ENCODE measurements around the gene INPP4A.

INPP4A gene

DNA sequence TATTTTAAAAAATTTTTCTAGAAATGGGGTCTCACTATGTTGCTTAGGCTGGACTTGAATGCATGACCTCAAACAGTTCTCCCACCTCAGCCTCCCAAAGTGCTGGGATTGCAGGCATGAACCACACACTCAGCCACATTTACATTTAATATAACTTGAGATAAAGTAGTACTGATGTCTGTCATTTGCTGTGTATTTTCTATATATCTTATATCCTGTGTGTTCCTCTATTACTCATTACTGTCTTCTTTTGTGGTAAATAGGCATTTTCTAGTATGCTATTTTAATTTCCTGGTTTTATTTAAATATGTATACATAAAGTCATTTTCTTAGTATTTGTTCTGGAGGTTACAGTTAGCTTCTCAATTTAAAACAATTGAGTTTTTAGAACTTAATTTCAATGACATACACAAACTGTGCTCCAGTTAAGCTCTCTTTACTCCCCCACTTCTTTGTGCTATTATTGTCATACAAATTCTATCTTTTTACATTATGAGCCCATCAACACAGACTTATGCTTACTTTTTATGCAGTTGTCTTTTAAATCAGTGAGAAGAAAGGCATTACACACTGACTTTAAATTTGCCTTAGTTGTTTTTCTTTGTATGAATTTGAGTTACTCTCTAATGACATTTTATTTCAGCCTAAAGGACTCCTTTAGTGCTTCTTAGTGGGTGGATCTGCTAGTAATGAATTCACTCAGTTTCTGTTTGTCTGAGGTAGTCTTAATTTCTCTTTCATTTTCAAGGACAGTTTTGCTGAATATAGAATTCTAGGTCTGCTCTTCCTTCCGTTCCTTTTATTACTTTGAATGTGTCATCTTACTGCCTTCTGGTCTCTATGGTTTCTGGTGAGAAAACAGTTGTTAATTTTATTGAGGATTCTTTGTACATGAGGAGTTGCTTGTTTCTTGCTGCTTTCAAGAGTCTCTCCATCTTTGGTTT, 6.2 kb upstream of the INPP4A start:
- DNase-seq = no peak

DNA sequence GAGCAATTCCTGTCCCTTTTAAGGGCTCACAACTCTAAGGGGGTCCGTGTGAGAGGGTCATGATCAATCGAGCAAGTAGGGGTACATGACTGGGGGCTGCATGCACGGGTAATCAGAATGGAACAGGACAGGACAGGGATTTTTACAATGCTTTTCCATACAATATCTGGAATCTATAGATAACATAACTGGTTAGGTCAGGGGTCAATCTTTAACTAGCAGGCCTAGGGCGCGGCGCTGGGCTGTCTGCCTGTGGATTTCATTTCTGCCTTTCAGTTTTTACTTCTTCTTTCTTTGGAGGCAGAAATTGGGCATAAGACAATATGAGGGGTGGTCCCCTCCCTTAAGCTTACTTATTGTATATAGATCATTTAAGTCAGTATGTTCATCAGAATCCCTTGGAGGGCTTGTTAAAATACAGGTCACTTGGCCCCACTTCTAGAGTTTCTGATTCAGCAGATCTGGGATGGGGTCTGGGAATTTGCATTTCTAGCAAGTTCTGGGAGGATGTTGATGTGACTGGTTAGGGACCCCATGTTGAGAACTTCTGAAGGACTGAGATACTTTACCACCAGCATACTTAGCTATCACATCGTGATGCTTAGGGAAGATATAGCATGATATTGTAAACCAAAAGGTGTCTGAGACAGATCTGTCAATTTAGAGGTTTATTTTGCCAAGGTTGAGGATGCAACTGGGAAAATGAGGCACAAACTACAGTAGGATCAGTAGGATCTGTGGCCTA, 2.8 kb upstream of the INPP4A start:
- no peak for DNase-seq

DNA sequence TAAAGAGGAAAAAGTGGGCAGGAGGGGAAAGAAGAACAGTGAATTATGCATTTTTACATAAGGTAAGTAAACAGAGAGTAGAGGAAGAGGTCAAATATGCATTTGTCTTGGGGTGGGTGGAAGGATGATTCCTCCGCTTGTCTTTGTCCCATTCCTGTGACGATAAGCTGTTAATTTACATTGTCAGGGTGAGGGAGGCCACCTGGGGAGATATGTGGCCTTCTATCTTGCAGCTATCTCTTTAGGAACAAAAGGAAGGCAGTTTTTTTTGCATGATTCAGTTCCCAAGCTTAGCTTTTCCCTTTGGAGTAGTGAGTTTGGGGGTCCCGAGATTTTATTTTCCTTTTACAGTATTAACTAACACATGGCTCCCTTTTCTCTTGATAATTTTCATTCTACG, 2.2 kb upstream of the INPP4A start:
- DNase-seq = no peak

DNA sequence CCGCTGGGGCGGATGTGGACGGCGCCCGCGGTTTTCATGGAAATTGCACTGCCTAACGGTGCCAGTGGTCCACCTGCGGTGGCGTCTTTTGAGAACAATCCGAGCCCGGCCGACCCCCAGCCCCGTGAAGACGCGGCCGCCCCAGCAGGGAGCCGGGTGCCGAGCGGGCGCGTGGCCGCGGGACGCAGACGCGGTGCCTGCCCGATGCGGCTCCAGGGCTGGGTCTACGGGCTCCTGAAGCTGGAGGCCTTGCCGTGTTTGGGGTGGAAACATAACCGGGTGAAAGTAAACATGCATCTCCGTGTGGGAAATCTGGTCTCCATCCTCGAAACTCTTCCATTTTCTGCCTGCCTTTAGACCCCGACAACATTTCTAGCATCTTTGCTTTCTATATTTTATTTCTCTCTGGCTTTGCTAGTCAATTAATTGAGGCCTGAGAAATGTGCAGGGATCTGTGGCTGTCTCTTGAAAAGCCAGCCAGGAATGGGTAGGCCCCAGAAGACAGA, 572 bp downstream of the INPP4A start:
- DNase-seq = no peak

DNA sequence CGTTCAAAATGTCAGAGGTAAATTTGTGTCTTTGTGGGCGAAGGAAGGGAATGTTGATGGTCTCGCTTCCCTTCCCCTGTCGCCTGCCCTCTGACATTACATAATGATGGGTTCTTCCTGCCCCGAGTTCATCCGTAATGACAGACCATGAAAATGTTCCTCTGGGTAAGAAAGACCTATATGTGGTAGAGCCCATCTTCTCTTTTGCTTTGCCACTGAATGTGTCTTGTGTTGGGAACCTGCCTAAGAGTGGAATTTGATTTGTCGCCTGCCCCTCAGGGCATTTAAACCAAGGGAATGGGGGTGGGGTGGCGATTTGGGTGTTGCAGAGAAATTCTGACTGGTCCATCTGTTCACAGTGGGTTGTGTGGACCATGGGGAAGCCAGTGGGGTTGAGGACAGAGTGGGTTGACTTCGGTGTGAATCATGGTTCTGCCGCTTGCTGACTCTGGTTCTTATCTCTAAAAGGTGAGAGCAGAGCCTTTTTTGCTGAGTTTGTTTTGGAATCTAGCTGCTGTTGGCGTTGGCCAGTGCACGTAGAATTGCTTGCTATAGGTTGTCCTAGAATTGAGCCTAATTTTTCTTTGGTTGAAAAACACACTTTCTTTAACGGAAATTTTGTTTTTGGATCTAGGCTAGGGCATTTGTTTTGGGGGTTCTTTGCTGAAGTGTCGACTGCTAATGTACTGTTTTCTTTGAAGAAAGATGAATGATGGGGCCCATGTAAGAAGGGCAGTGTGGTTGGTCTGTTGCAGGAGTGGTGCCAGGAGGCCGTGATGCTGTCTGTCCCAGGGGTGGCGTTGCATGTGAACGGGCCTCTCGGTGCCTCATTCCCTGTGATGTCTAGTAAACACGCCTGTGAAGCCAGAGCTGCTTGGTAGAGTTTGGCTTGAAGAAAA, 1.3 kb downstream of the INPP4A start:
- no peak for DNase-seq

DNA sequence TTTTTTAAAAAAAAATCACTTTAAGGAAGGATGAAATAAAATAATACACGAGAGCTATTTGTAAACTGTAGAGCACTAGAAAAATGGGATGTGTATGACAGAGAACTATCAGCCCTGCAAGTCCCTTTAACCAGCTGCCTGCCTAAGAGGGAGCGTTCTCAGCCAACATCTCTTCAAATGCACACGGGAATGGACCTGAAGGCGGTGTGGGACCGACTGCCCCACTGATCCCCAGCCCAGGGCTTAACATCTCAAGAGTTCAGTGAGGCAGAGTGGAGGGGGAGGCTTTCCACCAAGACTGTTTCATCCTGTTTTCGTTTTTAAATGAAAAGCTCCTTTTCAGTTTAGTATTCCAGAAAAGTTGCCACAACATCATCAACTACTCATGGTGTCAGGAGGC, 2.2 kb downstream of the INPP4A start:
- DNase-seq = no peak

DNA sequence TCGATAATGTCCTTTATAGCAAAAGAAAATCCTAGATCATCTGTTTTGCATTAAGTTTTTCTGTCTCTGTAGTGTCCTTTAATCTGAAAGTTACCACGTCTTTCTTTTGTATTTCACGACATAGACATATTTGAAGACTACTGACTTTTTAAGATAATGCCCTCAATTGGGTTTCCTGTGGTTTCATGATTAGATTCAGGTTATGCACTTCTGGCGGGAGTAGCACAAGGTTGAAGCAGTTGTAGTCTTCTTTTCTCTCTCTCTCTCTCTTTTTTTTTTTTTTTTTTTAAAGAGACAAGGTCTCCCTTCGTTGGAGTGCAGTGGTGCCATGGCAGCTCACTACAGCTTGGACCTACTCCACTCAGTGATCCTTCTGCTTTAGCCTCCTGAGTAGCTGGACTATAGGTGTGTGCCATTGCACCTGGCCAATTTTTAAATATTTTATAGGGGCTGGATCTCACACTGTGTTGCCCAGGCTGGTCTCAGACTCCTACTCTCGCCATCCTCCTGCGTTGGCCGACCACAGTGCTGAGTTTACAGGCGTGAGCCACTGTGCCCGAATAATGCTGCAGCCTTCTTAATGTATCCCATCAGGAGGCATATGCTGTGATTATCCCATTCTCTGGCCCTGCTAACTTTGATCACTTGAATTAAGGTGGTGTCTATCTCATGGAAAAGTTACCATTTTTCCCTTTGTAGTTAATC, 3.9 kb downstream of the INPP4A start:
- DNase-seq = no peak

DNA sequence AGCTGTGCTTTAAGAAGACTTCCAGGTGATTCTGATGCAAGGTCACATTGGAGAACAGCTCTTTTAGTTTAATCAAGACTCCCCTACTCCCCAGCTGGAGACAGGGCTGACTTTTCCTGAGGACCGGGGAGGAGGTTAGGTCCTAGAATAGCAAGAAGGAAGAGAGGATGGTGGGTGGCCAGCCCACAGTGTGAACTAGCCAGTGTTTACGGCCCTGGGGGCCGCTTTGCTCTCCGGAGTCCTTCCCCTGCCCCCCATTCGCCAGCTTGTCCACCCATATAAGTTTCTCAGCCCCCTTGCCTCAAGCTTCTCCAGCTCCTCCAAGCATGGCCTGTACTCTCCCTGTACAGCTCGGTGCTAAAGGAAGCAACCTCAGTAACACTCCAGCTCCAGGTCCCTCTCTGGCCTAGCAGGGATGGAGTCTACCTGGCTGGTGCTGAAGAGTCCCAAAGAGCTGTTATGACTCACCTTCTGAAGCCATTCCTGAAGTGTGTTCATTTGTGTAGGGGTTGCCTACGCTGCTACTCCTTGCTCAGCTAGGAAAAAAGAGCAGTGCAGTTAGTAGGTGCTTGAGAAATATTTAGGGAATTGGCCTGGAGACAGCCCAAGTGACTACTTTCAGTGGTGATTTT, 7.9 kb downstream of the INPP4A start:
- no peak for DNase-seq

DNA sequence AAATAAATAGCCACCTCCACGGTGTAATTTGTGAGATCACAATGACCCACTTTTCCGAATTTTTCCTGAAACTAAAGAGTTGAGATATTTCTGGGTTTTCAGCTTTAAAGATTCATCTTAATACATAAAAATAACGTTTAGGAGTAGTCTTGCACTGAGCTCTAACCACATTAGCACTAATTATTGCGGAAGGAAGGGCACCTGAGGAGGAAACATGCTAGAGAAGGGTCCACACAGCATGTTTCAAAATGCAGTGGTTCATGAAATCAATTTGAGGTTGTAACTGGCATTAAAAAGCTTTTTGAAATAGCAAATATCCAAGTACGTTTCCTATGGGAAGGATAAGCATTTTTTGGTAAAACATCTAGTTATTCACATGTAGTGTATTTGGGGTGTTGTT, 8.4 kb downstream of the INPP4A start:
- DNase-seq = no peak

DNA sequence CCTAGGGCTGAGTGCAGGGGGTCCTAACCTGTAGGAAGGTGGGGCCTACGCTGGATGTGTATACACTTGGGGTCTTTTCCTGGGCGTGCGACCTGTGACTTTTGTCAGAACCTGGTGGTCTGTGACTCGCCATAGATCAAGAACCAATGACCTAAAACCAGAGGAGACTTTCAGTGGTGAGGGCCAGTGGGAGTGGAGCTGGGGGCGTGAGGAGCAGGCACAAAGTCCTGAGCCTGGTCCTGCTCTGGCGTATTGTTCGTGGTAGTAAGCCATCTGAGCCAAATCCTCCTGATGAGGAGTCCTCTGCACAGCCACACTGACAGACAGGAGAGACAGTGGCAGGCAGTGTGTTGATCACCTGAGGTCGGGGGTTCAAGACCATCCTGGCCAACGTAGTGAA, 8.9 kb downstream of the INPP4A start:
- no peak for DNase-seq

DNA sequence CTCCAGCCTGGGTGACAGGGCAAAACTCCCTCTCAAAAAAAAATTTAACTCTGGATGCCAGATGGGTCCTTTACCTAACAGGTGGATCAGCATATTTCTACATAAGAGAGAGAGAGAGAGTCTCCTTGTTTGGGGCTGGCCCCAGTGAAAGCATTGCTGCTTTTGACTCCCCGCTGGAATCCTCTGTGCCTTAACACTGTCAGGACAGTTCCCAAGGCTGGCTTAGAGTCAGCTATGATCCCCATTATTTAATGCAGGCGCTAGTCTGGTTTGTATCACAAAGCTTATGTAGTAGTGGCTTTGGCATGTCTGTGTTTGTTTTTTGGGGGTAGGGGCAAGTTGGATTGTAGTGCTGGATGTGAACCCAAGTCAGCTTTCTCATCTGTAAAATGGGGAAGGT, 9.4 kb downstream of the INPP4A start:
- no peak for DNase-seq

DNA sequence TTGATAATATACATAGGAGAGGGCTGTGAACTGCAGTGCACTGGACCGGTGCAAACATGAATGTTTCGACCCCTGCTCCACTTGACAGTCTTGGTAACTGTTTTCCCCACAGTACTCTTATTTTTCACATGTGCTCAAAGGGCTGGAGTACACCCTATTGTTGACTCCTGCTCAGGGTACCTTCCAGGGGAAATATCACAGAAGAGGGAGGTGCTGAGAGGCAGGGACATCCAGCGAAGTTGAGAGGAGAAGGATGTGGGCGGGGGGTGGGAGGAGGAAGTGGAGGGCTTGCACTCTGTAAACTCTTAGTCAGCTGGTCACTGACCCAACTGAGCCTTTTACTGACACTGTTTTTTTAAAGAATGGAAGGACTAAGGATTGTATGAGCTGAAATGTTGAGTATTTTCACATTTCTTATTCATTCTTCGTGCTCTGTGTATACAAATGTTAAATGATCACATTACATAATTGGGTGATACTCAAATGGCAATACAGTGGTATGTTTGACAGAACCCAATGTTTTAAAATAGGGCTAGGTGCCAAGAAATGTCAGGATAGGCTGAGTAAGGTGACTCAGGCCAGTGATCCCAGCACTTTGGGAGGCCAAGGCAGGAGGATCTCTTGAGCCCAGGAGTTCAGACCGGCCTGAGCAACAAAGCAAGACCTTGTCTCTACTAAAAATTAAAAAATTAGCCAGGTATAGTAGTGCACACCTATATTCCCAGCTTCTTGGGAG, 10.0 kb downstream of the INPP4A start:
- DNase-seq = peak; percentile 51

DNA sequence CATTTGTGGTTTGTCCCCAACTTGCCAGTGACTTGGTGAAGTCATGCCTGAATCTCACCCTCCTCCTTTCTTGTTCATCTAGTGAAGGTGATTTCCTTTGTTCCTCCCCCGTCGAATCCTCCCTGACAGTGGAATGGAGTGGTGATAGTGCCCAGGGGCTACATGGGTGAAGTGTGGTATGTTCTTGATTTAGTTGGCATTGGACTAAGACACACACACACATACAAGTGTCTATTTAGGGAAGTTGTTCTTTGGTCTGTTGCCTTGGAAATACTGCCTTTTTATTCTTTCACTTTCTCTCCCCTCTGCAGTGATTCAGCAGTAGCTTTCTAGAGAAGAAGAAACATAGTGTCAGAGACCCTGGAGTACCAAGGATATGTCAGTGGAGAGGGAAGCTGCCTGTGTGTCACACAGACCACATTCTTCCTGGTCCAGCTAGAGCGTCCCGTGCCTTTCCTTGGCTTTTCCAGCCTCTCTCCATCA, 10.9 kb downstream of the INPP4A start:
- peak; percentile 29 for DNase-seq

DNA sequence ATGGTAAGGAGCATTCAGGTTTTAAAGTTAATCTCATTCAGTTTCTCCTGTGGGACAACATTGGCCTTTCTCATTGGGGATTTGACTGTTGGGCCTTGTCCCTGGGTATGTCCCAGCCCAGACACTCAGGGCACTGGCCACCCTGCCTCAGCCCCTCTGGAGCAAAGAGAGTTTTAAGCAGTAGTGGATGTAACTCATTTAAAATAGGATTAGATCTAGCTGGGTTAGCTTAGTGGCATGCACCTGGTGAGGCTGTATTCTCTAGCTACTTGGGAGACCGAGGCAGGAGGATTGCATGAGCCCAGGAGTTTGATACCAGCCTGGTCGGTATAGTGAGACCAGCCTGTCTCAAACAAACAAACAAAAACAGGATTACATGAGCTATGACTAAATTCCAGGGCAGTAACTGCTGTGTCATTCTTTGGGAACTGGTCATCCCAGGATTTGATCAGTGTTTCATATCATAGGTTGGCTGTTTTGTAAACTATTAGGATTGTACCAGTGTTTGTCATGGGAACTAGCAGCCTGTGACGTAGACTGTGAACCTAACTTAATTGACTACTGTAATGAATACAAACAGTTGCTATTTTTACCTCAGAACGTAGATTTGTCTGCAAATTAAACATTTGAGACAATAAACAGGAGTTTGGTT, 12.5 kb downstream of the INPP4A start:
- DNase-seq = no peak

DNA sequence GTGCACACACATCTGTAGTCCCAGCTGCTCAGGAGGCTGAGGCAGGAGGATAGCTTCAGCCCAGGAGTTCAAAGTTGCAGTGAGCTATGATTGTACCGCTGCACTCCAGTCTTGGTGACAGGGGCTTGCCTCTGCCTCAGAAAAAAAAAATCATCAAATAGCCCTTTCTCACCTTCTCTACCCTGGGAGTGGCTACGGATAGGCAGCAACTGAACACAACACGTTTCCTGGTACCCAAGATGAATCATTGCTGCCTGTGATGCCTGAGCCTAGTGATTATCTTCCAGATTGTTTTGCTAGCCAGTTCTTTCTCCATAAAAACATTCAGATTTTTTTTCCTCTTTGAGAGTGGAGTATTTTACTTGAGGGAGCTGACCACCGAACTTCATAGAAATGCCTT, 13.5 kb downstream of the INPP4A start:
- no peak for DNase-seq

DNA sequence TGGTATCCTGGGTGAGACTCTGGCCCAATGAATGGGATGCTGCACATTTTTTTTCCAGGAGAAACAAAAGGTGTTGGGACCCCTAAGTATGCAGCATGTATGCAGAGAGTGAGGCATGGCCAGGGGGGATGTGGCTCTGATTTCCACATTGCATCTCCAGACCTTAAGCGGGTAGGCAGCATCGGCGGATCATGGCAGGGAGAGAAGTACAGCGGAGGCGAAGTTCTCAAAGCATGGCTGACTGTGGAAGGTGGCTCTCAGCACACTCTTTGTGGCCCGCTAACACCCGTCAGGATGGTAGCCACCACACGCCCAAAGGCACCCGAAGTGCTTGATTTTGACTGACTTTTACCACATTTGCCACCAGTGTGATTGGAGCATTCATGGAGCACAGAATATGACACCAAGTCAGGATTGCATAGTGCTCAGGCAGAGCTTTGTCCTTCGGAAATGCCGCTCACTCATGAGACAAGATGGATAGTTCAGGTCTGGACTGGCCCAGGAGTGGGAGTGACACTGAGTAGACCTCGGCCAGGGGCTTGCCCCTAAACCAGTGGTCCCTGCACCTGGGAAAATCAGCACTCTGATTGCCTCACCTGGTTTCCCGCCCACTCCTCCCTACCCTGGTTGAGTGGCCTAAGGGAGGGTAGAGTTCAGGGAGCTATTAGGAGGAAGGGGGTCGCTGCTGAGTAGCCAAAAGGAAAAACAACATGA, 14.2 kb downstream of the INPP4A start:
- DNase-seq = no peak

DNA sequence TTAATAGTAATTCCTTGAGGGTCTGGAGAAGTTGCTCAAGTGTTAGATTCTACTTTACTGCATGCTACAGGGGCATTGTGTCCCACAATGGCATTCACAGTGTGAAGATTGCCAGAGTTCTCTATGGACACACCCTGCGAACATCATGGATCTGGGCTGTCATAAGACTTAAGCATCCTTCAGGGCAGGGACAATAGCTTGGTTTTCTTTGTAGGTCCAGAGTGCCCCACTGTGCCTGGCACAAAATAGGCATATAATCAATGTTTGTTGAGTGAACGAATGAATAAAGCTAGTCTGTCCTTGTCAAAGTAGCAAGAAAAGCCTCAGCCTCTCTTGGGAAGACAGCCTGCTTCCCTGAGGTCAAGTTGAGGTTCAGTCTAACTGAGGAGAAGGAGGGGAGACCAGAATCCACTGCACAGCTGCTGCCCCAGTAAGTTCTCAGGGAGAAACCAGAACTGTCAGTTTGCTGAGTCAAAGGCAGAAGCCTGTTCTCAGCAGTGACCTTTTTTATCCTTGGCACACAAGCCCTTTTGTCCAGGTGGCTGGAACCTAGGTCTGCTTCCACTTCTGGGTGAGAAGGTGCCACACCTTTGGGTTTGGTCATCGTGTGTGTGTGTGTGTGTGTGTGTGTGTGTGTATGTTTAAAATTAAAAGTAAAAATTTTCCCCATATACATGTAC, 15.0 kb downstream of the INPP4A start:
- peak; percentile 7 for DNase-seq

DNA sequence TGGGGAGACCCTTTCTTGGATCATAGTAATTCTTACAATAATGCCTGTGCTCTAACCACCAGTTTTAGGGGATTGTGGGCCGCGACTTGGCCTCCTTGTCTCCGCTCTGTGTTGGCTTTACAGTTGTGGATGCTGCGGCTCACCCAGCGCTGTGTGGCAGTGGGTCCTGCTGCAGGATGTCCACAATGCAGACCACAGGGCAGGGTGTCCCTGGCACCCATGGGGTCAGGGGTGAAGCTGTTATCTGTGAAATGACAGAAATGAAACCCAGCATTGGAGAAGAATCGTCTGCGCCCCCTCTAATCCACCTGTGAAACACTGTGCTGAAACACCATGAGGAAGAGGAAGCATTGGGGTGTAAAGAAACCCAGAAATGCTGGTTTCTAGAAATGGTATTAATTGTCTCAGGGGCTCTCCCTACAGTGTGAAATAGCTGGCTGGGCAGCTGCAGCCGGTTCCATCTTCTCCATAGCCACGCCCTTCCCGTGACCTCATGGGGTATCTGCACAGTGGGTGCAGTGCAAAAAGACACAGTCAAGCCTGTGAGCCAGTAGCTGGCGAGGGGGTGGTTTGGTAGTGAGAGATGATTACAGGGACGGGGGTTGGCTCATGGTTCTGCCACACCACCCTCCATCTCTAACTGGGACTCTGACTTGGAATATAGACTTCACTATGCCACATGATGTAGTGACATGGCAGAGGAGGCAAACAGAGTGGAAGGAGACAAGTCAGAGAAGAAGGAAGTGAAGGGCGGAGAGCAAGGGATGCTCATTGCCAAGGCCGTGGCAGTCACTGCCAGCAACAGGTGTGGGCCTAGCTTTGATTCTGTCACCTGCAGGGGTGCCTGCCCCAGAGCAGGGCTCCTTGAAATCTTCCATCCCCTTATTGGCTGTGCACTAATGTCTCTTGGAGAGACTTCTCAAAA, 16.2 kb downstream of the INPP4A start:
- no peak for DNase-seq

Measured in GF-D8 (cell line).